ENCODE measurements around the gene RALGPS2.

GRCh38 chr1:178819123-178819522, 94.1 kb downstream of the RALGPS2 start:
- TF ChIP-seq ZNF8 (CRISPR knock-in tag; IDR thresholded peaks at IDR 0.05), result no peak
- no peak for TF ChIP-seq SNAI2 (CRISPR knock-in tag; IDR thresholded peaks at IDR 0.05)
- TF ChIP-seq TSHZ2 (CRISPR knock-in tag; IDR thresholded peaks at IDR 0.05), result no peak
- TF ChIP-seq ZNF565 (CRISPR knock-in tag; conservative IDR thresholded peaks at IDR 0.05; ENCODE audit: low read depth), result no peak
- no peak for TF ChIP-seq ZC3H10 (CRISPR knock-in tag; IDR thresholded peaks at IDR 0.05)
